GM04503 (cell line): ENCODE measurements around the gene SLC25A12.
"Not testable (repeated sequence)": the region's sequence is repeated elsewhere in the genome, so short reads cannot be mapped to it uniquely, and the experiment has no call there.

Experiments
- DNase-seq: peaks from one replicate; pipeline ENCODE4 v3.0.0-alpha.2; 2012; ENCODE audit warnings: low read depth

SLC25A12 gene

GRCh38 chr2:171822525-171823322 is 71.3 kb downstream of the SLC25A12 start:
- no peak for DNase-seq

- no peak for DNase-seq
These were observed 74.6 kb downstream of the SLC25A12 start for GRCh38 chr2:171819453-171819852.

GRCh38 chr2:171814883-171815282 is 79.2 kb downstream of the SLC25A12 start:
- no peak for DNase-seq

GRCh38 chr2:171814174-171814573 is 79.9 kb downstream of the SLC25A12 start:
- no peak for DNase-seq

GRCh38 chr2:171813729-171814128 is 80.3 kb downstream of the SLC25A12 start:
- no peak for DNase-seq

GRCh38 chr2:171813126-171813525 is 80.9 kb downstream of the SLC25A12 start:
- no peak for DNase-seq

- no peak for DNase-seq
These were observed 82.8 kb downstream of the SLC25A12 start for GRCh38 chr2:171811245-171811628.

- DNase-seq, result no peak
These were observed 83.4 kb downstream of the SLC25A12 start for GRCh38 chr2:171810422-171811244.

- not testable (repeated sequence) for DNase-seq
These were observed 85.2 kb downstream of the SLC25A12 start for GRCh38 chr2:171808885-171809284.

GRCh38 chr2:171807831-171808393 is 86.1 kb downstream of the SLC25A12 start:
- no peak for DNase-seq

- no peak for DNase-seq
These were observed 86.9 kb downstream of the SLC25A12 start for GRCh38 chr2:171807119-171807518.

- DNase-seq, result no peak
These were observed 89.6 kb downstream of the SLC25A12 start for GRCh38 chr2:171804456-171804855.

GRCh38 chr2:171803757-171804156 is 90.3 kb downstream of the SLC25A12 start:
- no peak for DNase-seq

GRCh38 chr2:171800639-171801038 is 93.4 kb downstream of the SLC25A12 start:
- DNase-seq, result no peak

- DNase-seq, result peak; percentile 20
These were observed 95.8 kb downstream of the SLC25A12 start for GRCh38 chr2:171798156-171798820.

- DNase-seq, result no peak
These were observed 99.1 kb downstream of the SLC25A12 start for GRCh38 chr2:171794918-171795317.

- DNase-seq, result no peak
These were observed 100.1 kb downstream of the SLC25A12 start for GRCh38 chr2:171793691-171794678.

GRCh38 chr2:171792886-171793580 is 101.0 kb downstream of the SLC25A12 start:
- DNase-seq, result no peak

- no peak for DNase-seq
These were observed 101.9 kb downstream of the SLC25A12 start for GRCh38 chr2:171792157-171792556.

GRCh38 chr2:171791361-171791760 is 102.7 kb downstream of the SLC25A12 start:
- DNase-seq, result no peak
